Activated CD4-positive, alpha-beta T cell treated with anti-CD3 and anti-CD28 coated beads, Interleukin-2, amount 50 U/mL, for 48 hours (primary cell): ENCODE results near the gene SLC6A6.

Experiments used
- DNase-seq, 2 experiments: peaks; one replicate each; pipeline ENCODE4 v3.0.0-alpha.2; 2020

The SLC6A6 gene

DNA sequence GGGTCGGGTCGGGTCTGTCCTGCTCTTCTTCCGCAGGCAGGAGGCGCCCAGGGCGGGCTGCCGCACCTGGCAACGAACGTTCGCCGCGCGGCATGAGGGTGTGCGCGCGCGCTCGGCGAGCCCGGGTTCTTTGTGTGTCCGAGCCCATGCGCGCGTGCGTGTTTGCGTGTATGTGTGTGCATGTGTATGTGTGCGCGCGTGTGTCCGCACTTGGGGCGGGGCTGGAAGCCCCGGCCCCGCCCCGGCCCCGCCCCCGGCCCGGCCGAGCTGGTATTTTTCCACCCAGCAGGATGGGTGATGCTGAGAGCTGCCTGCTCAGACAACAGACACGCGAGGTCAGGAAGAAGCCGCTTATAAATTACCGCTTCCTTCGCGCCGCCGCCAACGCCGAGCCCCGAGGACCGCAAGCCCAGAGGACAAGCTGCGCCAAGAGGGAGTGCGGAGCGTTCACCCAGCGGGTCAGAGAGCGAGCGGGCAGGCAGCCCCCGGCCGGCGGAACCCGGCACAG, at the start of gene SLC6A6:
TSS of gene SLC6A6 (plus strand) at position 303 of the 508 bp plus-strand sequence. CDS start 41,029 bp downstream, outside the sequence.
- peak; percentile 92 to 94 for DNase-seq

DNA sequence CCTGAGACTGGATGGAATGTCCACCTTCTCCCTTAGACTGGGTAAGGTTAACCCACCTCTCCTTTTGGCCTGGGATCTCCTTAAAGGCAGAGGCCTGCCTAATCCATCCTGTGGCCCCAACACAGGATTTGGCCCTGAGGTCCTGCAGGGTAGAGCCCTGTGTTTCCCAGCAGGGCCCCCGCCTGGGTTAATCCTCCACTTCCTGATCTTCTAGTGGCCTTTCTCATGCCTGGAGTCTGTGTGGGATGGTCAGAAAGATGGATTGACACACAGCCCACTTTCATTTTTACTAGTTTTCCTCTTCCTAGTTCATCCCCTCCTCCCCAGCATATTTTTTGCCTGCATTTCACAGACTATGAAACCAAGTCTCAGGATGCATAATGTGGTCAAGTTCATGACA, 48.9 kb upstream of the SLC6A6 start:
- no peak for DNase-seq

DNA sequence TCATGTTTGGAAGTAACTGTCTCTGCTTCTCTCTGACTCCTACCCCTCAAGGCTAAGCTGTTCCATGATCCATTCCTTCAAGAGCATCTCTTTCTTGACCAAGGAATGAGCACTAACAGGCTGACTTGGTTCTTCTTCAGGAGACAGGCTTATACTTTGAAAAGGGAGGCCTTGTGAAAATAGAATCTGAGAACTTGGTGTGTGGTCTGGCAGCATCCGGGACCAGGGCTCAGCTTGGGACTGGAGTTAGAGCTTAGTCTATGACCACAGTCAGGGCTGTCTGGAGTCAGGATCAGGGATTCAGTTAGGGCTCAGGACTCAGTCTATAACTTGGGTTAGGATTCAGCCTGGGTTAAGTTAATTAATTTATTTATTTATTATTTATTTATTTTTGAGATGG, 44.9 kb upstream of the SLC6A6 start:
- DNase-seq: no peak

DNA sequence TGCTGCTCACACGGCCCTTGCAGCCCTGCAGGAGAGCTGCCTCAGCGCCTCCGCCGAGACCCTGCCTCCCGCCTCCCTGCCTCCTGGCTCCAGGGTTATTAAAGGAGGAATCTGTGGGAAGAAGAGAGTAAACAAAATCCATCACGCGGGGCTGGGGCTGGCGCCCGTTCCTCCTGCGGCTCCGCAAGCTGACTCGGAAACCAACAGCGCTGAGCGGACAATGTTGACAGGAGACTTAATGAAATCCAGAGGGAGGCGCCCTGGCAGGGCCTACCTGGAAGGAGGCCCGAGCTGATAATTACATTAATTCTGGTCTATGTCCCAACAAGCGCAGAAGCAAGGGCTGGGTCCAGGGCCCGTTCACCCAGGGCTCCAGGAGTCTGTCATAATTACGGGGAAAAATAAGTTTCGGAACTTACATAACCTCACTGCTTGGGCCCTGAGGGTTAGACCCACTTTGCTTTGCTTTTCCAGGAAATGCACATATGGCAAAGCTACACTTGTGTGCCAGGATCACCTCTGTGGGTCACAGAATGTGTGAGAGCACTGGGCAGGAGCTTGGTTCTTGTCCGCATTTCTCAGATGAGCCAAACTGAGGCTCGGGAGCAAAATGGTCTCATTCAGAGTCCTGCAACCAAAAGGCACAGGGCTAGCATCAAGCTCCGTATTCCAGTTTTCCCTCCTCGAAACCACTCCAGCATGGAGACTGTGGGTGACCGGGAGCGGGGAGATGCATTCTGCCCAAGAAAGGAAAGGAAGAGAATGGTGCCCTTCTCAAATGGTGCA, 43.8 kb upstream of the SLC6A6 start:
- DNase-seq: no peak

DNA sequence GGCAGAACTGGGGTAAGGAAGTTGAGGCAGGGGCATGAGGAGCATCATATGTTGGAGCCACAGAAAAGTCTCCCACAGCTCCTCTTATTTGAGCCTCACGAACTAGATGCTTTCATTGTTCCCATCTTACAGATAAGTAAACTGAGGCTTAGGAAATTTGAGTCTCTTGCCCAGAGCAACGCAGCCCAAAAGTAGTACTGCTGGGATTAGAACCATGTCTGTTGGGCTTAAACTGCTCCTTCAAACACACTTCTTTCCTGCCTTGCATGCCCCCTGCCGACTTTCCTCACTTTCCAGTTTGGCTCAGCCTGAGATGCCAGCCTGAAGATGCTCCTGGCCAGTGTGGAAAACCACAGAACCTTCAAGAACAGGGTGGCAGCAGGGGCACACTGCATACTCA, 43.1 kb upstream of the SLC6A6 start:
- no peak for DNase-seq

DNA sequence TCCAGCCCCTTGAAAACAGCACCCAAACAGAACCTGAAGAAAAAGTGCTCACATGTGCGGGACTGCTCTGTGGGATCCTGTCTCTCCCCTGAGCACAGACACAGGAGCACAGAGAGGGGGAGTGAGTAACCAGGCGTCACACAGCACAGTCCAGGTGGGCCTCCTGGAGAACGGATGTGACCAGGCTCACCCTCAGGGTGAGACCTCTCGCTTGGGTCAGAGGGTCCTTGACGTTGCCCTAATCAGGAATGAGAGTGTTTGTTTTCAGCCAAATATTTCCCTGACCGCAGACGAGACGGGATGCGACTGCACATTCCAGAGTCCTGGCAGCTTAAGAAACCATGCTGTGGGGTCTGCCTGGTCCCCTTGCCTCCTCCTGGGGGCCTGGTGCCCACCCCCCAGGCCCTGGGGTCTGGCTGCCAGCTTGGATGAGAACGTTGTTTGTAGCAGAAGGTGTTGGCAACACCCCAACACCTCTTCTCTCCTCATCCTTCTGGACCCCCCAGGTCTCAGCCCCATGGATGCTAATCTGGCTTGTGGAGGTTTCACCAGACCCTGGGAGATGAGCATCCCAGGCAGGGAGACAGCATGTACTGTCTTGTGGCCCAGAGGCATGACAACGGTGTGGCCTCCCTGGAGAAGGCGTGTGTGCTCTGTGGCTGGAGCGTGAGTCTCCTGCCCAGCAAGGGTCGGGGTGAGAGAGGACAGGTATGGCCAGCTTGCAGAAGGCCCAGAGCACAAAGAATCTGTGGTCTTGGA, 42.1 kb upstream of the SLC6A6 start:
- no peak for DNase-seq

DNA sequence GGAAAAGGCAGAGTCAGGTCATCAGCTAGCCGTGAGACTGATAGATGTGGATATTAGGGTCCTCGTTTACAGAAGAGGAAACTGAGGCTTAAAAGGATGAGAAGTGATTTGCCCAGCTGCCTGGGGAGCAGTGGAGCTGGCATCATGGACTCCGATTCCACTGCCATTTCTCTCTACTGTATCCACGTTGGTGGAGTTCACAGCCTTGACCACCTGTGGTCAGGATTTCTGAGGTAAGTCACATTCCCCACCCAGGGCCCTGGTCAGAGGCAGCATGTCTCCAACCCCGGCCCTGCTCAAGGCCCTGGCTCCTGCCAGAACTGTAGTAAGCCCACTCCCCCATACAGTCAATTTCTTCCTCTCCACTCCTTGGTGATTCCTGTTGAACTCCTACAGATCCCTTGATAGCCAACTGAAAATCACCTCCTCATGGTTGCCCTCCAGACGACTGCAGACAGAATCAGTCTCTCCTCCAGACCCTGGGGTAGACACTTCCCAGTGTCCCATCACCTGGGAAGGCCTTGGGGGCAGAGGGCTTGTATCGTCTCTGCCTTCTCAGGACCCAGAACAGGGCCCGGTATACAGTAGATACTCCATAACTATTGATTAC, 41.2 kb upstream of the SLC6A6 start:
- no peak for DNase-seq

DNA sequence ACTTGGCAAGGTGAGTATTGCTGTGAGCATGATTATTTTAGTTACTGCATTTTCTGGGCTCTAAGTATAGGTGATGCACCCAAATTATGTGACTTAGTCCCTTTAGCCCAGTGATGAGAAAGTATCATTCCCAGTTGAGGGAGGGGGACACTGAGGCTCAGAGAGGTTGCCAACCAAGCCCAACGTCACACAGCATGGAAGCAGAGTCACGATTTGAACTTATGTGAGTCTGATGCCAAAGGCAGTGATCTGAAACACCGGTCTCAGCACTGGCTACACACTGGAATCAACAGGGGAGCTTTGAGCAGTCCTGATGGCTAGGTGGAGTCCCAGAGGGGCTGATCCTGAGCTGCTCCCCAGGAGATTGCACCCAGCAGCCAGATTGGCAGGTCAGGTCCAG, 39.5 kb upstream of the SLC6A6 start:
- no peak for DNase-seq

DNA sequence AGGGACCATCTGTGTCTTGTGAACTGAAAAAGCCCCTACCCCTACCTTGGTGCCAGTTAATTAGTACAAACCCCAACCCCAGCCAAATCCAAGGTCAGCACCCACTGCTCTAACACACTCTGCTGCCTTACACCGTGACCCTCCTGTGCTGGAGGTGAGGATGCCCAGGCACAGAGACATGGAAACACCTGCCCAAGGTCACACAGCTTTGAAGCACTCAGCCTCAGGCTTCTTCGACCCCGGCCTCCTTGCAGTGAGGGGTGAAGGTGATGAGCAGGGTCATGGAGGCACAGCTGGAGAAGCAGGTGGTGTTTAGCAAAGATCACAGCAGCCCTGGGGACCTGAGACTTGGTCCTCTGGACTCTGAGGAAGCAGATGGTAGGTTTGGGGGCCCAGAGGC, 39.0 kb upstream of the SLC6A6 start:
- no peak for DNase-seq

DNA sequence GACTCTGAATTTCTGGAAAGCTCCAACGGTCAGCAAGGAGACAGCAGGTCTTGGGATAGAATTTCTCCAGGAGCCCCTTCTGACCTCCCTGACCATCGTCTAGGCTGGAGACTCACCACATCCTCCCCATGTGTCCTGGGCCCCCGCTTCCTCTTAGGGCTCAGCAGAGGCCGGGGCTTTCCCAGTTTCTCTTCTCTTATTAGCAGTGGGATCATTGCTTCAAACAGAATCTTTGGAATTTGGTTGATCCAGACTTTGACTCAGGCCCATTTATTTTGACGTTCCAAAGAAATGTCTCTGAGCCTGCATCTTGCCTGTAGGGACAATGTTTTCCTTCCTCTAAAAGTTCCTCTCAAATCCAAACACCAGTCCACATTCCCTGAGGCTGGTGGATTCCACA, 38.4 kb upstream of the SLC6A6 start:
- no peak for DNase-seq

DNA sequence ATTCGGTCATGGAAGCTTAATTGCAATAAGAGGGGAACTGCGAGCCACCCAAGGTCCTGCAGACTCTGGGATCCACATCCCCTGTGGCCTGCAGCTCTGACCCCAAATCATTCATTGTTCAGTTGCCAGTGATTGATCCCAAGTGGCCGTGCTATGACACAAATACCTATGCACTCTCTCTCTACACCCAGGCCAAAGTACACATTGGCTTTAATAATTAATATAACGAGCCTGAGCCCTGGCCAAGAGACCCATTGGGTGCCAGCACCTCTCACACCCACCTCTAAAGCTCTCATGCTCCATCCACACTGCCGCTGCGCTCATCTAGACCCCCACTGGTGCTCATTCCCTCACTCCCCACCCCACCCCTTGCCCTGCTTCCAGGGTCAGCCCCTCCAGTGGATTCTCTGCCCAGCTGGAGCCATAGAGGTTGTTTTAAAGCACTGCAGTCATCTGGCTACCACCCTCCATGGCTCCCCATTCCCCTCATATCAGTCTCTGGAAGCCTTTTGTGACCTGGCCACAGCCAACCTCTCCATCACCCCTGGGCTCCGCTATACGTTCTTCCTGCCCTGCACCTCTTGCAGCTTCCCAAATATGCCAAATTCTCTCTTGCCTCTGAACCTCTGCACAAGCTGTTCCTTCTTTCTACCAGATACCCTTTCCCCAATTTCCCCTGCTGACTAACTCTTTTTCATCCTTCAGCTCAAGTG, 37.7 kb upstream of the SLC6A6 start:
- DNase-seq: no peak

DNA sequence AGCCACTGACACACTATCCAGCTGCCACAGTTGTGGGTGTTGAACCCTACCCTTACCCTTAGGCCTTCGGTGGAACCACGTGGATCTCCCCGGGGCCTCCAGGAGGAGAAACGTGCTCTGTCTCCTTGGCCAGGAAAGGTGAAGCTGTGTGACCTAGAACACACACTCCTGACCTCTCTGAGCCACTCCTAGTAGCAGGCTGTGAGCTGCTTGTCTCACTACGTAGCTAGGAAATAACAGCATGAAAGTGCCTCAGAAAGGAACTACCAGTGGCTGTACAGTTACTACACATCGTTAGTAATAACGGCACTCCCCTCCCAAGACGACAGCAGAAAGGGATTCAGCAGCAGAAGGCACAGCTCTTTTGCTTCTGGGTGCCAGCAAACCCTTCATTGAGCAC, 36.2 kb upstream of the SLC6A6 start:
- DNase-seq: no peak

DNA sequence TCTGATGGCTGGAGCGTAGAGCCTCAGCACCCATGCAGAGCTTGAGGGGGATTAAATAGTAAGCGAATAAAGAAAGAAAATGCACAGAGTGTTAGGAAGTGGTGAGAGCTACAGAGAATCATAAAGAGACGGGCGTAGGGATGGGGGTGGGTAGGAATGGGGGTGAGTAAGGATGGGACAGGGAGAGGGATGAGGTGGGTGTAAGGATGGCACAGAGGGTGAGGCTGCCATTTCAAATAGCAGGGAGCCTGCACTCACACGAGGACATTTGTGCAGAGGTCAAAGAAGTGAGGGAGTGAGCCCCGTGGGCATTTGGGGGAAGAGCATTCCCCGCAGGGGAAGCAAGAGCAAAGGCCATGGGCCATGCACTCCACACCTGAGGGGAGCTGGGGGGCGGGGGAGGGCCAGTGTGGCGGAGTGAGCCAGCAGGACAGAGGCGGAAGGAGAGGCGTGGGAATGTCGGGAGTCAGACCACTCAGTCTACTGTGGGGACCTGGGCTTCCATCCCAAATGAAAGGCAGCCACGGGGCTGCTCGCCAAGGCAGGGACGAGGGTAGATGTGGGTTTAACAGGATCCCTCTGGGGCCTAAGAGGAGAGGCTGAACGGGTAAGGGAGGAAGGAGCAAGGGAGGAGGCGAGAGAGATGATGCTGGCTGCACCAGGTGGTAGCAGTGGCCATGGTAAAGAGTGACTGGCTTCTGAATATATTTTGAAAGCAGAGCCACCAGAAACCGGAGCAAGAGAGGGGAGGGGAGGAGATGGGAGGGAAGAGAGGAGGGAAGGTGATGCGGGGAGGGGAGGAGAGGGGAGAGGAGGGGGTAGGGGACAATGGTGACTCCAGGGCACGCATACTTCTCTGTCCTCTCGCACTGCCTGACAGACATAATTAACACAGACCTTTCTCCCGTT, 35.2 kb upstream of the SLC6A6 start:
- no peak for DNase-seq

DNA sequence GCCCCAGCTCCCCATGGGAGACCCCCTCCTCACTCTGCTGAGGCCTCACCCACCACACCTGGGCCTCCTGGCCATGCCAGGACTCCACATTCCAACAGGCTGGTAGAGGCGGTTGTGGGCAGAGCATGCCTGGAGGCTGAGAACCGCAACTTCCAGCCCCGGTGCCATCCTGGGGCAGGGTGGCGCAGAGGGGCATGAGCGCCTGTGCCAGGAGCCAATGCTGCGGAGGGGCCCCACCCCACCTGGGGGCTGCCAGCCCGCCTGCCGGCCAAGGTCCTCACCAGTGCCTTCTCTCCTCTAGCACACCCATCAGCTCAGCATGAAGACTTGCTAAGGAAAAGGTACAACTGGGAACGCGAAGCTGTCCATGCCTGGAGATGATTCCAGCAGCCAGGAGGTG, 34.3 kb upstream of the SLC6A6 start:
- DNase-seq: no peak

DNA sequence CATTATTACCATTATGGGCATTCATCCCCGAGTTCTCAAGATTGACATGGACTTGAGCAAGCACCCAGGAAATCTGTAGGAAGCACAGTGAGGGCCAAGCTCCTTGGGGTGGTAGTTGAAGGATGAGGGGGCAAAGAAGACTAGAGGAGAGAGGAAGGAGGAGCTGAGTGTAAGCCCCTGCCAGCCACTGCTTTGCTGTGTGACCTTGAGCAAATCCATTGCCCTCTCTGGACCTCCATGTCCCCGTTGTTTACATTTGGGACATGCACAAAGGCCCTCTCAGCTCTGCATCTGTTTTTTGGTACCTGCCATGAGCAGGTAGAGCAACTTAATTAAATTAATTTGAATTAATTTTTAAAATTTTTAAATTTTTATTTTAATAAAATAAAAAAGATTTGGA, 33.5 kb upstream of the SLC6A6 start:
- no peak for DNase-seq

DNA sequence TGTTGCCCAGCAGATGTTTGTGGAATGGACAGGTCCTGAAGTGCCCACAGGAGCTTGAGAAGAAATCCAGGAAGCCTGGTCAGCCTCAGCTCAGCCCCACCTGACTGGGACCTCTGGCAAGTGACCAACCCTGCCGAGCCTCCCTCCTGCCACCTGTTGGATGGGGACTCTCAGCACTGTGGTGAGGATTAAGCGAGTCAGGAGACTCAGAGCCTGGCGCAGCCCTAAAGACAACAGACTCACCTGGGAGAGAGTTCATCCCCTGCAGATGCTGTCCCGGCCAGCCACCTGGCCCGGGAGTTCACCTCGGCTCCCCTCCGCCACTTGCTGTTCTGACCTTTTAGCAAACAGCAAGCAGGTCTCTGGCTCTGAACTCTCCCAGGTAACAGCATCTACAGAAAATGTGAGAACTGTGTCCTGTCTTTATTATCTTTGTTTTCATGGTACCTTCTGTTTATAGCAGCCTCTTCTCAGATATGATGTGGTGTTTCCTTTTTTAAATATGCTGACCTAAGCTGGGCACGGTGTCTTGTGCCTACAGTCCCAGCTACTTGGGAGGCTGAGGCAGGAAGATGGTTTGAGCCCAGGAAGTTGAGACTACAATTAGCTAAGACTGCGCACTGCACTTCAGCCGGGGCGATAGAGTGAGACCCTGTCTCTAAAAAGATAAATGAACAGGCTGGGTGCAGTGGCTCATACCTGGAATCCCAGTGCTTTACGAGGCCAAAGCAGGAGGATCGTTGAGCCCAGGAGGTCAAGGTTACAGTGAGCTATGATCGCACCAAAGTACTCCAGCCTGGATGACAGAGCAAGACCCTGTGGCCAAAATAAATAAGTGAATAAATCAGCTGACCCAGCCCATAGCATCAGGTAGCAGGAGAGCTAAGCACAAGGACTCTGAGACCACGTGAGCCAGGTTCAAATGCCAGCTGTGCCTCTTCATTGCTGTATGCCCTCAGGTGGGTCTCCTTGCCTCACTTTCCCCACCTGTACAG, 32.4 kb upstream of the SLC6A6 start:
- no peak for DNase-seq

DNA sequence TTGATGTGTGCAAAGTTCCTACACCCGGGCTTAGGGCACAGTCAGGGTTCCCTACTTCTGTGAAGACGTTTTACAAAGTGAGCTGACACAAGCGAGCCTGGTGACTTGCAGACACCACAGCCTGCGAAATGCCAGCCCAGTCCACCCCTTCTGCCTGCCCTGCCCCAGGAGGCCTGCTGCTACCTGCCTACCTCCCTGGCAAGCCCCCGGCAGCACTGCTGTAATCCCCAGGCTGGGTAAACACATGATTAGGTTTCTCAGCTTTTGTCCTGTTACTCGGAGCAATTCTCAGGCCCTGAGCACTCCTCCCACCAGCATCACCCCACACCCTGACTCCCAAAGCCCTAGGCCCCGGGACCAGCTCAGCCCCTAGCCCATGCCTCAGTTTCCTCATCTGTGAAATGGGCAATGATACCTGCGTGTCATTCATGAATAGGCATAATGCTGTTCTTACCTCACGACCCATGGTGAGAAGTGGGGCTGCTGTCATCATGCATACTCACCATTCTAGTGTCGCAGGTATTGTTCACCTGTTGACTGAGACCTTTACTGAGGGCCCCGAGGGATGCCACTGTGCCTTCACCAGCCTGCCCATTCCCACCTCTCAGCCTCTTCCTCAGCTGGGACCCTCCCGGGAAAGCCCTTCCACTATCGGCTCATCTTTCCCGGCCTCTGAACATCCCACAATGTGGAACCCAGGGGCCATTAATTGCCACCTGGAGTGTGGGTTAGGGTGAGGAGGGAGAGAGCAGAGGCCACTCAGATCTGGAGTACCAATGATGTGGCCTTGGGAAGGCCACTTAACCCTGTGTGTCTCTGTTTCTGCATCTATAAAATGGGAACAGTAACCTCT, 31.5 kb upstream of the SLC6A6 start:
- no peak for DNase-seq

DNA sequence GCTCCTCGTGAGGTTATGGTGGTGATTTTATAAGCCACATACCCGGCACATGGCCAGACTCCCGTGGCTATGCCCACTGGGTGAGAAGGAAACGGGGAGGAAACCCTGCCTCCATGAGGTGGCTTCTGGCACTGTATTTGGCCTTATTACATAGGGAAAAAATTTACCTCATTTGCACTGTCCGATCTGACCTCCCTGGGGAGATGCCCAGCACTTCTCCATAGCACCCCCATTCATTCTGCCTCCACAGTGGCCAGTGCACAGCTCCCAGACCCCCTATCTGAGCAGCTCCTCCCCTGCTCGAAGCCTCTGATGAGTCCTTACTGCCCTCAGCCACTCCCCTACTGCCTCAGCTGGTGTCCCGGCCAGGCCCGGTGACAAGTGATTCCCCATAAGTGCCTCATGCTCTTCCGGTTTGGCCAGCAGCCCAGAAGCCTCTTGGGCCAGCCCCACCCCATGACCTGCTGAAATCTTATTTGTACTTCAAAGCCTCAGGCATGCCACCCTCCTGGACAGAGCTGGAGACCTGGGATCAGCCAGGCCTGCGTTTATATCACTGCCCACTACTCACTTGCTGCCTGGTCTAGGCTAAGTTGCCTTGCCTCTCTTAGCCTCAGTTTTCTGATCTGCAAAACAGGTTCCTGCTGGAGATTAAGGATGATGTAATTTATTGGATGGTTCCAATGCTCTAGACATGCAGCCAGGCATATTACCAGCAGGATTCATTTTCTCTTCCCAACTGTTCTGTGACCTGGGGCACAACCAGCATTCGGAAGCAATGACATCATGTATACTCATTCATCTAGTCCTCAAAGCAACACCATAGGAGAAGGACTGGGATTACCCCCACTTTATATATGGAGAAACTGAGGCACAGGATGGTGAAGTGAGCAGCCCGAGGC, 30.6 kb upstream of the SLC6A6 start:
- no peak for DNase-seq

DNA sequence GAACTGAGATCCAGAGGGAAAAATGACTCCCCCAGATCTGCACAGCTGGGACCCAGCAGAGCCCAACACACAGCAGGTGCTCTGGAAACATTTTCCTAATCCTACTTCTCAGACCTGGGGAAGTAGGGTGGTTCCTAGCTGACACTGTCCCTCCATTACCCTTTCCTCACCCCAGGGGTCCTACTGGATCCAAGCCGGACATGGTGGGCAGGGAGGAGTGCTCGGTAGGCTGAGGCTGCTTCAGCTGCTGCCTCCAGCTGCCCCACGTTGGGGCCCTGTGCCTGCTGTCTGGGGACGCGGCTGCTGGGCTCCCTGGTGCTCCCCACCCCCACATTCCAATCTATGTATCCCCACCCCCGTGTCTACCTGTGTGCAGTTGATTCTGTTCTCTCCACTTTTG, 29.8 kb upstream of the SLC6A6 start:
- no peak for DNase-seq
